ENCODE data around the gene MEGF8. TPM values are rescaled to one million over a fixed set of nuclear protein-coding genes. Genes with fewer than 3 reads are reported as not detected.

The MEGF8 gene
- total and polyA plus RNA-seq, 4 donors, result 35.2 to 93.3 (median 64.3) TPM

DNA sequence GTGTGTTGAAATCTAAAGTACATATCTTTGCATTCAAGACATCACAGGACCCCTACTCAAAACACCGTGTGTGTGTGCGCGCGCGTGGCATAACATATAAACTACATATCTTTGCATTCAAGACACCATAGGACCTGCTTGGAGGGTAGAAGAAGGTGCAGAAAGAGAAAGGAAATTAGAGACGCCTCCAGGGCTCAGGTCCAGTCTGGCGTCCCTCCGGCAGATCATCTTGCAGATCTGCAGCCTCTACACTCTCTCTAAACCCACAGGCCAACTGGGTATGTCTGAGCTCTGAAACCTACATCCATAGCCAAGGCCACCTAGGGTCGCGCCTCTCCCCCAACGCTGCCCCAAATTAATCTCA is 22.4 kb upstream of the MEGF8 start:
- H3K4me3 ChIP-seq (ENCODE audit: low read depth, low read length), result peak overlapping the region; percentile 94
- peaks cover 16% of the 10 kb centered on the region for H3K36me3 ChIP-seq (ENCODE audit: control insufficient read depth, insufficient read depth, low read length)
- H3K9me3 ChIP-seq (ENCODE audit: control insufficient read depth, insufficient read depth, low read length), result no peaks in the 10 kb centered on the region
- DNase-seq (ENCODE audit: low read depth in 4 of 6, low spot score in 6 of 6), result no peak
- H3K4me1 ChIP-seq (ENCODE audit: control insufficient read depth, insufficient read depth, low read length), result peaks cover 29% of the 10 kb centered on the region
- WGBS (ENCODE audit: insufficient coverage), result 9% methylated on average over 4 of the region's 11 CpGs
- no peaks in the 10 kb centered on the region for H3K27me3 ChIP-seq (ENCODE audit: control insufficient read depth, insufficient read depth, low read length)
- H3K27ac ChIP-seq (ENCODE audit: low read depth, low read length), result peak overlapping the region; percentile 70

DNA sequence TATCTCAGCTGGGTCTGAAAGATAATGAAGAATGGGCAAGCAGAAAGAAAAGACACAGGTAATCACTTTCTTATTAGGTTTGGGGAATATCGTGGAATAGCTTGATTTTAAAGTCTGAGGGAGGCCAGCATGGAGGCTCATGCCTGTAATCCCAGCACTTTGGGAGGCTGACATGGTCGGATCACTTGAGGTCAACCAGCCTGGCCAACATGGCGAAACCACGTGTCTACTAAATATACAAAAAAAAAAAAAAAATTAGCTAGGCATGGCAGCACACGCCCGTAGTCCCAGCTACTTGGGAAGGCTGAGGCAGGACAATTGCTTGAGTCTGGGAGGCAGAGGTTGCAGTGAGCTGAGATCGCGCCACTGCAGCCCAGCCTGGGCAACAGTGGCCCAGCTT is 21.6 kb upstream of the MEGF8 start:
- H3K27ac ChIP-seq (ENCODE audit: low read depth, low read length), result no peak overlapping the region
- 97% methylated on average over 5 of the region's 8 CpGs for WGBS (ENCODE audit: insufficient coverage)
- no peak overlapping the region for H3K4me3 ChIP-seq (ENCODE audit: low read depth, low read length)

DNA sequence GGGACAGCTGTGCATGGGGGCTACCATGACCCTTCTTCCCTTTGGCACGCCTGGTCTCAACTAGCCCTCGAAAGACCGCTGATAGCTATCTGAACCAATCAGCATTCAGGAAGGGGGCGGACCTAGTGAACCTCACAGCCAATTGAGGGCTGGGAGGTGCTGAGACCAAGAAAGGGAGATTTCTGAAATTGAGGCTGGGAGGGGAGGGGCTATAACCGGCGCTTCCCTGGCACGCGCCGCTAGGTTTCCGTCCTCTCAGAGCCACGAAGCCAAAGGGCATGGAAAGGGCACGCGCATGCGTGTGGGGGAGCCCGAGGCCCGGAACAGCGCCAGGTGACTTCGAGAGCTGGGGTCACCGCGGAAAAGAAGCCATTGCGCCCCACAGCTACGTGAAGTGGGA is 18.8 kb upstream of the MEGF8 start:
- H3K27me3 ChIP-seq (ENCODE audit: control insufficient read depth, insufficient read depth, low read length), result no peaks in the 10 kb centered on the region
- DNase-seq (ENCODE audit: low read depth in 4 of 6, low spot score in 6 of 6), result no peak
- peaks cover 12% of the 10 kb centered on the region for H3K36me3 ChIP-seq (ENCODE audit: control insufficient read depth, insufficient read depth, low read length)
- WGBS (ENCODE audit: insufficient coverage), result 89% methylated on average over 15 of the region's 22 CpGs
- no peak overlapping the region for H3K27ac ChIP-seq (ENCODE audit: low read depth, low read length)
- no peaks in the 10 kb centered on the region for H3K9me3 ChIP-seq (ENCODE audit: control insufficient read depth, insufficient read depth, low read length)
- no peak overlapping the region for H3K4me3 ChIP-seq (ENCODE audit: low read depth, low read length)
- H3K4me1 ChIP-seq (ENCODE audit: control insufficient read depth, insufficient read depth, low read length), result peaks cover 19% of the 10 kb centered on the region

More for the DNA sequence above, 21.6 kb upstream of the MEGF8 start:
- Histone ChIP-seq H3K36me3 (ENCODE audit: control insufficient read depth, insufficient read depth, low read length) (peaks cover 8% of the 10 kb centered on the region), H3K27me3 (ENCODE audit: control insufficient read depth, insufficient read depth, low read length) (no peaks in the 10 kb centered on the region), H3K9me3 (ENCODE audit: control insufficient read depth, insufficient read depth, low read length) (no peaks in the 10 kb centered on the region), H3K4me1 (ENCODE audit: control insufficient read depth, insufficient read depth, low read length) (peaks cover 29% of the 10 kb centered on the region)
- no peak for DNase-seq (ENCODE audit: low read depth in 4 of 6, low spot score in 6 of 6)

DNA sequence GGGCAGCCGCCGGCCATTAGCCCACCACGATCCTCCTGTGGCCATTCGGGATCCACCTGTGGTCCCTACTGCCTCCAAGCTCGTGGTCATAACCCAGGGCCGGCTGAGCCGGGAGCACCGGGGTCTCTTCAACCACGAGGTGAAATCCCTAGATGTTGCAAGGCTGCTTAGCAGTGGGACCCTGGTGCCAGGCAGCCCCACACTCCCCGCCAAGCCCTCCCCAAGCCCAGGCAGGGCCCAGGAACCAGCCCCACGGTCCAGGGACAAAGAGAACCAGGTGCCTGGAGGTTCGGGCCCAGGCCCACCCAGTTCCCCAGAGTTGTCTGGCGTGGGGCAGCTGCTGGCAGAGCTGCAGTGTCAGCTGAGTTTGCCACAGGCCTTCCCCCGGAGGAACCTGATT is 15.7 kb upstream of the MEGF8 start:
- H3K27ac ChIP-seq (ENCODE audit: low read depth, low read length), result no peak overlapping the region
- peaks cover 26% of the 10 kb centered on the region for H3K4me1 ChIP-seq (ENCODE audit: control insufficient read depth, insufficient read depth, low read length)
- no peak for DNase-seq (ENCODE audit: low read depth in 4 of 6, low spot score in 6 of 6)
- WGBS (ENCODE audit: insufficient coverage), result 89% methylated on average over 14 of the region's 14 CpGs
- no peaks in the 10 kb centered on the region for H3K27me3 ChIP-seq (ENCODE audit: control insufficient read depth, insufficient read depth, low read length)
- H3K9me3 ChIP-seq (ENCODE audit: control insufficient read depth, insufficient read depth, low read length), result no peaks in the 10 kb centered on the region
- H3K36me3 ChIP-seq (ENCODE audit: control insufficient read depth, insufficient read depth, low read length), result peaks cover 16% of the 10 kb centered on the region
- no peak overlapping the region for H3K4me3 ChIP-seq (ENCODE audit: low read depth, low read length)

DNA sequence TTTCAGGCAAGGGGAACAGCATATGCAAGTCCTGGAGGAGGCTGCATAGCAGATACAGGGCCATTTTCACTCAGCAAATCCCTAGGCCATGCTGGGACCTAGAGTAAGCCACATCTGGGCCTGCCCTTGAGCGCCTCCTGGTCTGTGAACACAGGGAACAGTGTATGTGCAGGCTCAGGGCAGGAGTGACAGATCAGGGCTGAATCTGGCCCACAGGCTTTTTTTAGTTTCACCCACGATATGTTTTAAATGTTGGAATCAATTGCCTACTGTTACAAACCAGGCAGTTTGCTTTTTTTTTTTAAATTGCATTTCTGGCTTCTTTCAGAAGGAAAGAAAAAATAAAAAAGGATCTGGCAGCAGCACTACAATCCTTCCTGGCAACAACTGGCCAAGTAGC is 13.8 kb upstream of the MEGF8 start:
- WGBS (ENCODE audit: insufficient coverage), result 63% methylated on average over 1 of the region's 2 CpGs
- H3K4me1 ChIP-seq (ENCODE audit: control insufficient read depth, insufficient read depth, low read length), result peaks cover 28% of the 10 kb centered on the region
- no peaks in the 10 kb centered on the region for H3K9me3 ChIP-seq (ENCODE audit: control insufficient read depth, insufficient read depth, low read length)
- peak overlapping the region; percentile 15 for H3K27ac ChIP-seq (ENCODE audit: low read depth, low read length)
- H3K27me3 ChIP-seq (ENCODE audit: control insufficient read depth, insufficient read depth, low read length), result no peaks in the 10 kb centered on the region
- peak in 1 of 6 donors; percentile 45 for DNase-seq (ENCODE audit: low read depth in 4 of 6, low spot score in 6 of 6)
- H3K4me3 ChIP-seq (ENCODE audit: low read depth, low read length), result no peak overlapping the region
- peaks cover 31% of the 10 kb centered on the region for H3K36me3 ChIP-seq (ENCODE audit: control insufficient read depth, insufficient read depth, low read length)

DNA sequence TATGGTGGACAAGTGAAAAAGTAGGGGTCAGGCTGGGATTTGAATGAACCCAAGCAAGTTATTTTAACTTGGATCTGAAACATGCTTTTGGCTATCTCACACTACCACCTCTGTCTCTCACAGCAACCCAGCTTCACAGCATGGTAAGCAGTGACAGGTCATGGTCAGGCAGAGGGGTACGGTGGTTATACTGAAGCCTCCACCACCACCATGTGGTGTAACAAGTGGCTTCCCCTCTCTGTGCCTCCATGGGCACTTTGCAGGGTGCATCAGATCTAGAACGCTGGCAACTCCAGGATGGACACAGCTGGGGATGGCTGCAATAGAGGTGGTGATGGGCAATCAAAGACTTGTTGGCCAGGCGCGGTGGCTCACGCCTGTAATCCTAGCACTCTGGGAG is 13.1 kb upstream of the MEGF8 start:
- Histone ChIP-seq H3K4me3 (ENCODE audit: low read depth, low read length) (no peak overlapping the region), H3K4me1 (ENCODE audit: control insufficient read depth, insufficient read depth, low read length) (peaks cover 28% of the 10 kb centered on the region), H3K27ac (ENCODE audit: low read depth, low read length) (no peak overlapping the region), H3K9me3 (ENCODE audit: control insufficient read depth, insufficient read depth, low read length) (no peaks in the 10 kb centered on the region), H3K27me3 (ENCODE audit: control insufficient read depth, insufficient read depth, low read length) (no peaks in the 10 kb centered on the region), H3K36me3 (ENCODE audit: control insufficient read depth, insufficient read depth, low read length) (peaks cover 36% of the 10 kb centered on the region)
- WGBS (ENCODE audit: insufficient coverage), result 87% methylated on average over 4 of the region's 5 CpGs
- DNase-seq (ENCODE audit: low read depth in 4 of 6, low spot score in 6 of 6), result no peak

DNA sequence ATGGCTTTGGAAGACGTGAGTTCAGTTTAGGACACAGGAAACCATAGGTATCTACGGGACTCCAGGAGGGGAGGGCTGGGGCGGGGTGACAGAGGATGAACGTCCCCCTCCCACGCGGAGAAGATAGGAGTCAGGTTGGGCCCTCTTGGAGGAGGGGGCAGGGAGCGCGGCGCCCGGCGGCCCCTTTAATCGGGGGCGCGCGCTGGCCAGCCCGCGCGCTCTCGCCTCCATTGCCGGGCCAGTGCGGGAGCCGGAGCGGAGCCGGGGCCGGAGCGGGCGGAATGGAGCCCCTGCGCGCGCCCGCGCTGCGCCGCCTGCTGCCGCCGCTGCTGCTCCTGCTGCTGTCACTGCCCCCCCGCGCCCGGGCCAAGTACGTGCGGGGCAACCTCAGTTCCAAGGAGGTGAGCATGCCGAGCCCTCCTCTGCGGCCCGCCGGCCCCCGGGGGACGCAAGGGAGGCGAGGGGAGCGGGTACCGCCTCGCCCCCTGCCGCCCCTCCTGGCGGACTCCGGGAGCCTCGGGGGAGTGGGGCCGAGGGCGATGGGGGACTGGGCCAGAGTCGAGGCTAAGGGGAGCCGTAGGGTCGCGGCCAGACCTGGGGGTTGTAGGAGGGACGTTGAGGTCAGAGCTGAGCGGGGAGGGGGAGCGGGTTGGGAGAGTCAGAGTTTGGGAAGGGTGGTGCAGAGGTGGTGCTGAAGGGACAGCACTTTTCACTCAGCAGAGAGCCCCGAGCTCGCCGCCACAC is 12.2 kb upstream of the MEGF8 start, which contains the start of gene TMEM145:
TSS of gene TMEM145 (plus strand) at position 214 of the 744 bp plus-strand sequence. CDS start at position 282, 68 bp downstream.
- WGBS (ENCODE audit: insufficient coverage), result under 1% methylated on average over 67 of the region's 67 CpGs
- Histone ChIP-seq H3K4me1 (ENCODE audit: control insufficient read depth, insufficient read depth, low read length) (peaks cover 28% of the 10 kb centered on the region), H3K4me3 (ENCODE audit: low read depth, low read length) (peak within 1 kb of the TSS; percentile 60), H3K27me3 (ENCODE audit: control insufficient read depth, insufficient read depth, low read length) (no peaks in the 10 kb centered on the region), H3K9me3 (ENCODE audit: control insufficient read depth, insufficient read depth, low read length) (no peaks in the 10 kb centered on the region), H3K27ac (ENCODE audit: low read depth, low read length) (no peak within 1 kb of the TSS), H3K36me3 (ENCODE audit: control insufficient read depth, insufficient read depth, low read length) (peaks cover 42% of the 10 kb centered on the region)
- peak in 3 of 6 donors; percentile 48 to 88 (median 86) for DNase-seq (ENCODE audit: low read depth in 4 of 6, low spot score in 6 of 6)

DNA sequence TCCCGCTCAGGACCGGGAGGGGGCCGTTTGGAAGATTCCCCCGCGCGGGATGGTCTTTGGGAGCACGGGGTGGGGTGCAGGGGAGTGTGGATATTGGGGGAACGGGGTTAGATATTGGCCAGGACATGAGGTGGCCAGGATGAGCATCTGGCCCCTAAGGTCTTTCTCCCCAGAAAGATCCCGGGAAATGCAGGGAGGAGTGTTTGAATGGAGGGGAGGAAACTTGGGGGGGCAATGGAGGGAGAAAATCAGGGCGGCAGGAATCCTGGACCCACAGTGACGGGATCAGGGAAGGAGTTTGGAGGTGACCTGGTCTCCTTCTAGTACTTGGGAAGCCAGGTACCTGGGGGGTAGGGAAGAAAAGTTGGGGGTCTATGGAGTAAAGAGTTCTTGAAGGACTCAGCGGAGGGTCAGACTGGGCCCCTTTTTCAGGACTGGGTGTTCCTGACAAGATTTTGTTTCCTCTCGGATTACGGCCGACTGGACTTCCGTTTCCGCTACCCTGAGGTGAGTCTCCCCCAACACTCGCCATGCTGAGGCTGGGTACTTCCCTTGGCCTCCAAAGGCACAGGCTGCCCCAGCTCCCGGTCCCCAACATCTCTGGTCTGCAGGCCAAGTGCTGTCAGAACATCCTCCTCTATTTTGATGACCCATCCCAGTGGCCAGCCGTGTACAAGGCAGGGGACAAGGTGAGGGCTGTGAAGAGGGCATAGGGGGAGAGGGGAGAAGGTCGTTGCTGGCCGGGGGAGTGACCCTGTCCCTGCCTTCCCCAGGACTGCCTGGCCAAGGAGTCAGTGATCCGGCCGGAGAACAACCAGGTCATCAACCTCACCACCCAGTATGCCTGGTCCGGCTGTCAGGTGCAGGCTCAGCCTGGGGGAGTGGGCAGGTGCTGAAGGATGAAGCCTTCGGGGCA is 11.3 kb upstream of the MEGF8 start:
- Histone ChIP-seq H3K36me3 (ENCODE audit: control insufficient read depth, insufficient read depth, low read length) (peaks cover 42% of the 10 kb centered on the region), H3K4me3 (ENCODE audit: low read depth, low read length) (peak overlapping the region; percentile 60), H3K27me3 (ENCODE audit: control insufficient read depth, insufficient read depth, low read length) (no peaks in the 10 kb centered on the region), H3K27ac (ENCODE audit: low read depth, low read length) (no peak overlapping the region), H3K4me1 (ENCODE audit: control insufficient read depth, insufficient read depth, low read length) (peaks cover 28% of the 10 kb centered on the region), H3K9me3 (ENCODE audit: control insufficient read depth, insufficient read depth, low read length) (no peaks in the 10 kb centered on the region)
- no peak for DNase-seq (ENCODE audit: low read depth in 4 of 6, low spot score in 6 of 6)
- 37% methylated on average over 21 of the region's 26 CpGs for WGBS (ENCODE audit: insufficient coverage)

DNA sequence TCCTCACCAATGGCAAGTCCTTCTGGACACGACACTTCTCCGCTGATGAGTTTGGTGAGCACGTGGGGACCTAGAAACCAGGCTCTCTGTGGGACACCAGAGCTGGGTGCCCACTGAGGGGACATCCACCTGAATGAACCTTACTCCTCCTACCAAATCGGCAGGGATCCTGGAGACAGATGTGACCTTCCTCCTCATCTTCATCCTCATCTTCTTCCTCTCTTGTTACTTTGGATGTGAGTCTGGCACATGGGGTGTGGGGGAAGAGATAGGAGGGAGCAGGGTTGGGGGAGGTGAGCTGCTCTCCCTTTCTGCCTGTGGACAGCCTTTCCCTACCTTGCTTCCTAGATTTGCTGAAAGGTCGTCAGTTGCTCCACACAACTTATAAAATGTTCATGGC is 10.4 kb upstream of the MEGF8 start:
- H3K4me3 ChIP-seq (ENCODE audit: low read depth, low read length), result no peak overlapping the region
- peaks cover 28% of the 10 kb centered on the region for H3K4me1 ChIP-seq (ENCODE audit: control insufficient read depth, insufficient read depth, low read length)
- DNase-seq (ENCODE audit: low read depth in 4 of 6, low spot score in 6 of 6), result no peak
- WGBS (ENCODE audit: insufficient coverage), result no CpG with 5 or more reads among the region's 5 CpGs
- peaks cover 35% of the 10 kb centered on the region for H3K36me3 ChIP-seq (ENCODE audit: control insufficient read depth, insufficient read depth, low read length)
- no peaks in the 10 kb centered on the region for H3K9me3 ChIP-seq (ENCODE audit: control insufficient read depth, insufficient read depth, low read length)
- H3K27me3 ChIP-seq (ENCODE audit: control insufficient read depth, insufficient read depth, low read length), result no peaks in the 10 kb centered on the region
- no peak overlapping the region for H3K27ac ChIP-seq (ENCODE audit: low read depth, low read length)
